GM15510 (cell line): ENCODE measurements around the gene RGS12.

Experiments
- POLR2A ChIP-seq: IDR thresholded peaks from 3 replicates; pipeline ENCODE4 v1.6.1; 2011; ENCODE audit warnings: borderline replicate concordance; ENCODE audit not compliant: insufficient read length; ENCODE audit errors: extremely low read depth

The RGS12 gene

DNA sequence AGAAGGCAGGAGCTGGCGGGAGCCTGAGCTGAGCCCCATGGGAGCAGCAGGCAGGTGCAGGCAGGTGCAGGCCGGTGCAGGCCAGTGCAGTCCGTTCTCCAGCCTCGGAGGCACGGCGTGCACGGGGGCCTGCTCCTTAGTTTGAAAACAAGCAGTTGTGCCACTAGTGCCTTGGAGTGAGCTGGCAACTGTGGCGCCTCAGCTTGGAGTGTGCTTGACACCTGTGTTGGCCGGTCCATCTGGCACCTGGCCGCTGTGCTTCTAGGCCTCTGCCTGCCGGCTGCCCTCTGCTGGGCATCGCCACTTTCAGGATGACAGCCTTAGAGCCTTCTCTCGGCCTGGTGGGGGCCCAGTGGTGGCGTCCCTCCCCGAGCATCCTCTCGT lies 47.9 kb downstream of the RGS12 start:
- no peak for TF ChIP-seq POLR2A

DNA sequence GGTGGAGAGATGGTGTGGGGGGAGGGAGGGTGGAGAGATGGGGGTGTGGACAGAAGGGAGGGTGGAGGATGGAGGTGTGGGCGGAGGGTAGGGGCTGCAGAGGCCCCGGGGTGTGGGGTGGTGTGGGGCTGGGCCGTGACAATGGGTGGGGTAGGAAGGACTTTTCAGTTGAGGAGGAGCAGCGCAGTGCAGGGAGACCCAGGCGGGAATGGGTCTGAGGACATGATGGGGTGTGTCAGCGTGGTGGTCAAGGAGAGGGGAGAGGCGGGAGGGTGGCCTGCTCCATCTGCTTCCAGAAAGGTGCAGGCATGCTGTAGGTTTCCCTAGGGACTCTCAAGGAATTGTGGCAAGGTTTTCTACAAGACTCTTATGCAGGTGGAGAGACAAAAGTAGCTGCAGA lies 48.9 kb downstream of the RGS12 start:
- no peak for TF ChIP-seq POLR2A

DNA sequence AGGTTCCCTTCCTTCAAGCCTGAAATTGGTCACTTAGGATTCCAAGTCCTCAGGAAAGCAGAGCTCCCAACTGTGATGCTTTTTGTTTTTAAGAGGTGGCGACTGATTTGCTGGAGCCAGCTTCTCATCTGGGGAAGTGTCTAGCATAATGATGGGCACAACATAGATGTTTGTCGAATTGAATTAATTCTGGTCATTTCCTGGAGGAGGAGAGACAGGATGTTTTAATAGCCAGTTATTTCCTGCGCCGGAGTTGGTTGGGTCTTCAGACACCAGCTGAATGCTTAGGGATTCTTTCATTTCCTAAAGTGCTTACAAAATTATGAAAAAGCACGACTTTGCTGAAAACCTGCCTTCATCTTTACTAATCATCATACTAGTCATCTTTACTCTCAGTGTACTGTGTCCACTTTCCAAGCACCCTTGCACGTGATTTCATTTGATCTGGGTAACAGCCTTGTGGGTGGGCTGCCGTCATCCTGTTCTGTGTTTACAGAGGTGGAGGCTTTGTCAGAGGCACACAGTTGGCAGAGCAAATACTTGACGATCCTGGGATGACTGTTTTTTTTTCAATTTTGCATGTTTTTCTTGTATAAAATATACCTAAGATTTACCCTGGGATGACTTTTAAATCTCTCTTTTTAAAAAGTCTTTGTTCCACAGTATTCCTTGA lies 49.5 kb downstream of the RGS12 start:
- no peak for TF ChIP-seq POLR2A
